GM18502 (cell line): ENCODE results near the gene FOXL1.

Experiments
- ATAC-seq: cut with Tn5 transposase; IDR thresholded peaks from one replicate; pipeline ENCODE4 v1.9.1; 2021; ENCODE audit warnings: mild to moderate bottlenecking; ENCODE audit not compliant: unreplicated experiment, poor library complexity

FOXL1 gene

GRCh38 chr16:86547286-86547685, 31.1 kb upstream of the FOXL1 start:
- ATAC-seq, result no peak

- ATAC-seq, result no peak
Observed at GRCh38 chr16:86549076-86549892, 29.1 kb upstream of the FOXL1 start.

GRCh38 chr16:86549893-86550190, 28.5 kb upstream of the FOXL1 start:
- no peak for ATAC-seq

GRCh38 chr16:86550281-86550680, 28.1 kb upstream of the FOXL1 start:
- ATAC-seq, result no peak

GRCh38 chr16:86553356-86553755, 25.0 kb upstream of the FOXL1 start:
- ATAC-seq, result no peak

- ATAC-seq, result peak; percentile 22
Observed at GRCh38 chr16:86554599-86554916, 23.8 kb upstream of the FOXL1 start.

- peak; percentile 89 for ATAC-seq
Observed at GRCh38 chr16:86554917-86555703, 23.2 kb upstream of the FOXL1 start, which contains the start of gene MTHFSD. MTHFSD (minus strand) TSS chr16:86555235; CDS start chr16:86555184, 51 bp downstream.

GRCh38 chr16:86555704-86556075, 22.7 kb upstream of the FOXL1 start:
- ATAC-seq, result no peak

- no peak for ATAC-seq
Observed at GRCh38 chr16:86556576-86556975, 21.8 kb upstream of the FOXL1 start.

- no peak for ATAC-seq
Observed at GRCh38 chr16:86557587-86557986, 20.8 kb upstream of the FOXL1 start.

- no peak for ATAC-seq
Observed at GRCh38 chr16:86558355-86559193, 19.8 kb upstream of the FOXL1 start.

GRCh38 chr16:86559802-86560305, 18.5 kb upstream of the FOXL1 start:
- ATAC-seq, result no peak

- ATAC-seq, result no peak
Observed at GRCh38 chr16:86562356-86562755, 16.0 kb upstream of the FOXL1 start.

- no peak for ATAC-seq
Observed at GRCh38 chr16:86563469-86564345, 14.6 kb upstream of the FOXL1 start.

GRCh38 chr16:86565181-86565631, 13.1 kb upstream of the FOXL1 start:
- ATAC-seq, result no peak

GRCh38 chr16:86565644-86566511, 12.5 kb upstream of the FOXL1 start:
- no peak for ATAC-seq

- no peak for ATAC-seq
Observed at GRCh38 chr16:86566601-86566965, 11.8 kb upstream of the FOXL1 start, which contains the start of gene FOXC2. FOXC2 (plus strand) TSS chr16:86566829; CDS start chr16:86567336, 507 bp downstream.

- no peak for ATAC-seq
Observed at GRCh38 chr16:86566966-86567700, 11.2 kb upstream of the FOXL1 start.
